Measurements from ENCODE around the gene SALL4.
"Not testable (repeated sequence)": the region's sequence is repeated elsewhere in the genome, so short reads cannot be mapped to it uniquely, and the experiment has no call there.

Gene SALL4

GRCh38 chr20:51763965-51764602 lies 38.2 kb downstream of the SALL4 start:
- DNase-seq, result no peak

GRCh38 chr20:51760905-51761546 lies 41.3 kb downstream of the SALL4 start:
- no peak for DNase-seq

- DNase-seq, result no peak
Measured at GRCh38 chr20:51759769-51760510, 42.4 kb downstream of the SALL4 start.

GRCh38 chr20:51758978-51759544 lies 43.3 kb downstream of the SALL4 start:
- no peak for DNase-seq

DNA sequence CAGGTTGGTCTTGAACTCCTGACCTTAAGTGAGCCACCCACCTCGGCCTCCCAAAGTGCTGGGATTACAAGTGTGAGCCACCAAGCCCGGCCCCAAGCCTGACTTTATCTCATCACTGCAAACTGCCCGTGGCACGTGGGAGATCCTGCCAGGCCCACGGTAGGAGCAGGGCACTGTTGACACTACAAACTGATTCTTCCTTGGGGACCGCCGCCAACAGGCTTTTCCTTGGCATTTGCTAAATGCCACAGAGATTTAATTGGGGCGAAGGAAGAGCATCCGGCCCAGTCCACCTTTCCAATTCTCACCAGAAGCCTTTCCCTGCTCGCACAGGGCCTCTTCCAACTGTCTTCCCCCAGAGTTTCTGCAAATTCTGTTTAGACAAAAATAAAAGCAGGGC lies 45.1 kb downstream of the SALL4 start:
- DNase-seq, result no peak

DNA sequence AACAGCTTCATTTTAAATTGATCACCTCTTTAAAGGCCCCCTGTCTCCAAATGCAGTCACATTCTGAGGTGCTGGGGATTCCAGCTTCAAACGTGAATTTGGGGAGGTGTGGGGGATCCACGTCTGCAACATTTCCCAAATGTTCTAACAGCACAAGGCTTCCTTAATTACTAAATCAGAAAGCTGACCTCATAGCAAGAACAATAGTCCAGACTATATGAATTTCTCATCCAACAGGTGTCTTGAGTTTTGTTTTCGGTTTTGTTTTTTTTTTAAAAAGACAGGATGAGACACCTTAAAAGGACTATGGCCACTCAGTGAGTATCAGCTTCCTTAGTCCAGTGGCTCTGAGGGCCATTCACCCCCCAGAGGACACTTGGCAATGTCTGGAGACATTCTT lies 45.7 kb downstream of the SALL4 start:
- no peak for DNase-seq

- not testable (repeated sequence) for DNase-seq
Measured at GRCh38 chr20:51753220-51753619, 49.1 kb downstream of the SALL4 start.

DNA sequence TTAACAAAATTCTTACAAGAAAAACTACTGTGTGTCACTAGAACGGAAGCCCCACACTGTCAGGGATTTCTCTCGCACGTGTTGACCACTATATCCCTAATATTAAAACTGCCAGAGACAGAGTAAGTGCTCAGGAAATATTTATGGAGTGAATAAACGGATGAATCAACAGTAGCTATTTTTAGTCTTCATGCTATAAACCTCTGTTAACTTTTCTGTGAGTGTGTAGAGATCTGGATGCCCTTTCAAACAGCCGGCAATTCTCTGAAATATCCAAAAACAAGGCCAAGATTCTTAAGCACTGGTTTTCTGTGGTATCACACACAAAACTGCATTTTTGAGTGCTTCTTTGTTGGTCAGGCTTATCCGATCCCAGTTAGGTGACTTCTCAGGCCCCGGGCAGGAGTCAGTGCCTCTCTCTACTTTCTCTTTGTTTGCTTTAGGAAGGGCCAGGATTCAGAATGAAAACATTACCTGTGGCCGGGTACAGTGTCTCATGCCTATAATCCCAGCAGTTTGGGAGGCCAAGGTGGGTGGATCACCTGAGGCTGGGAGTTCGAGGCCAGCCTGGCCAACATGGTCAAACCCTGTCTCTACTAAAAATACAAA lies 49.9 kb downstream of the SALL4 start:
- no peak for DNase-seq

GRCh38 chr20:51750770-51751388 lies 51.4 kb downstream of the SALL4 start:
- DNase-seq, result no peak

DNA sequence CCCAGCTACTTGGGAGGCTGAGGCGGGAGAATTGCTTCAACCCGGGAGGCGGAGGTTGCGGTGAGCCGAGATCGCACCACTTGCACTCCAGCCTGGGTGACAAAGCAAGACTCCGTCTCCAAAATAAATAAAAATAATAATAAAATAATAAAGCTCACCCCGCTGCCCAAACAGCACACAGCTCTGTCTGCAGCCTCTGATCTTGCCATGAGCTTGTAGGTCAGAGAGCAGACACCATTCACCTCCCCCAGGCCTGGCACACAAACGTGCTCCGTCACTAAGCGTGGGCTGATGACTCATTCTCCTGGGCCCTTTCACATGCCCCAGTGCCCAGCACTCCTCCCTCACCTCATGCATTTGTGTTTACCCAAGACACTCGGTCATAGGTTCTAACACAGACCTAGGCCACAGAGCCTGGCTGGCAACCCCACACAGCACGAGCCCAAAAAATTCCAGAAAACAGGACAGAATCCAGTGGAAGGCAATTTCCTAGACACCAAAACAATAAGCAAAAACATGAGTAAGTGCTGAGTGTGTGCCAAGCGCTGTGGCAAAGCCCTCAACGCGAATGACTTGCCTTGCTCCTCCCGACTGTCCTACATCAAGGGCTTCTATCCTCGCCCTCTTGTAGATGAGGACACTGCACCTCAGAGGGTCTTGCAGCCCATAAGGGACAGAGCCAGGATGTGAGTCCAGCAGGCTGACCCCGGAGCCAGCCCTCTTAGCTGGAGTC lies 52.1 kb downstream of the SALL4 start:
- DNase-seq, result peak; percentile 80

DNA sequence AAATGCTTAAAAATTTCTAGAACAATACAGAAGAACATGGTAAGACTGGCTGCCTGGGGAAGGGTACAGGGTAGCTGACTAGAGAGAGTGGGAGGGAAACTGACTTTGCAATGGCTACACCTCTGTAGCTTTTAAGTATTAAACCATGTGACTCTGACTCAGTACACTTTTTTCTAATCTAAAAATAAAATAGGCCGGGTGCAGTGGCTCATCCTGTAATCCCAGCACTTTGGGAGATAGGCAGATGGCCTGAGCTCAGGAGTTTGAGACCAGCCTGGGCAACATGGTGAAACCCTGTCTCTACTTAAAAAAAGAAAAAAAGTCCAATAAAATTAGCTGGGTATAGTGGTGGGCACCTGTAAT lies 52.7 kb downstream of the SALL4 start:
- no peak for DNase-seq

- DNase-seq, result no peak
Measured at GRCh38 chr20:51747182-51747911, 55.0 kb downstream of the SALL4 start.

GRCh38 chr20:51745804-51746203 lies 56.5 kb downstream of the SALL4 start:
- no peak for DNase-seq

- DNase-seq, result no peak
Measured at GRCh38 chr20:51740838-51741237, 61.5 kb downstream of the SALL4 start.

DNA sequence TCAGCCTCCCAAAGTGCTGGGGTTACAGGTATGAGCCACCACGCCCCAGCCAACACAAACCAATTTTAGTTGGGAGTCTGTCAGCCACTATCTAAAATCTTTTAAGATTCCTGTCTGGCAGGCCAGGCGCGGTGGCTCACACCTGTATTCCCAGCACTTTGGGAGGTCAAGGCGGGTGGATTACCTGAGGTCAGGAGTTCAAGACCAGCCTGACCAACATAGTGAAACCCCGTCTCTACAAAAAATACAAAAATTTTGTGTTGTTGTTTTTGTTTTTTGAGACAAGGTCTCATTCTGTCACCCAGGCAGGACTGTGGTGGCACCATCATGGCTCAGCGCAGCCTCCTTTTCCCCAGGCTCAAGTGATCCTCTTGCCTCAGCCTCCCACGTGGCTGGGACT lies 62.0 kb downstream of the SALL4 start:
- not testable (repeated sequence) for DNase-seq

DNA sequence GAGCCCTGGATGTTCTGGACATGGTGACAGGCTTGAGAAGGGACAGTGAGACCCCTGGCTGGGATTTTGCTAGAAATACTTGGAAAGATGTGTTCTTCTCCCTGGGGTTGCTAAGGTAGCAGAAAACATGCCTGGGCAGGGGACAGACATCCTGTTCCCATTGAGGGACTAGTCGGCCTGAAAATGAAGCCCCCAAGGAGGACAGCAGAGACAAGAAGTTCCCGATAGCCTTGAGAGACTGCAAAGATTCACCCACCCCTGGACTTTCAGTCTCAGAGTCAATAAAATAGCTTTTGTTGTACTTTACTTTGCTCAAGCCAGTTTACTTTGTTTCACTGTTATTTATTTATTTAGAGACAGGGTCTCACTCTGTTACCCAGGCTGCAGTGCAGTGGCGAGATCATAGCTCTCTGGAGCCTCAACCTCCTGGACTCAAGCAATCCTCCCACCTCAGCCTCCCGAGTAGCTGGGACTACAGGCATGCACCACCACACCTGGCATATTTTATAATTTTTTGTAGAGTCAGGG lies 62.5 kb downstream of the SALL4 start:
- DNase-seq, result no peak

- DNase-seq, result no peak
Measured at GRCh38 chr20:51738877-51739447, 63.4 kb downstream of the SALL4 start.

DNA sequence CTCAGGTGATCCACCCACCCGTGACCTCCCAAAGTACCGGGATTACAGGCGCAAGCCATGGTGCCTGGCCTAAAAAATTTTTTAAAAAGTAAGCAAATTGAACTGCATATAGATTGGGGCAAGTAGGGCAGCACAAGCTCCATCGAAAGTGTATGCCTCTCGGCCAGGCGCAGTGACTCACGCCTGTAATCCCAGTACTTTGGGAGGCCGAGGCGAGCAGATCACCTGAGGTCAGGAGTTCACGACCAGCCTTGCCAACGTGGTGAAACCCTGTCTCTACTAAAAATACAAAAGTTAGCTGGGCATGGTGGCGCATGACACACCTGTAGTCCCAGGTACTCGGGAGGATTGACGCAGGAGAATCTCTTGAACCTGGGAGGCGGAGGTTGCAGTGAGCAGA lies 64.1 kb downstream of the SALL4 start:
- not testable (repeated sequence) for DNase-seq

DNA sequence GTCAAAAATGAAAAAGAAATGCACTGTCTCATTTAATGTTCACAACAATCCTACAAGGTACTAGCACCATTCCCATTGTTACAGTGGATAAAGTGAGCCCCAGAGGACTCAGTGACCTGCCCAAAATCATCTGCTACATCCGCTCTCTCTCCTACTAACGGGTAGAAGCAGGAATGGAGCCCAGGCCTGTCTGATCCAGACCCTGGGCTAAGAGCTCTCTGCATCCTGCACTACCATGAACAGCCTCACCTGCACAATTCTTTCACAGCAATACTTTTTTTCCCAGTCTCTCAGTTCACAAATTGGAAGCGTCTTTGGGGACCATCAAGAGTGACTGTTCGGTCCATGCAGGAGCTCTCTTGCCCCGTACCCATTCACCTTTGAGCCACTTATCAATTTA lies 65.4 kb downstream of the SALL4 start:
- DNase-seq, result no peak

DNA sequence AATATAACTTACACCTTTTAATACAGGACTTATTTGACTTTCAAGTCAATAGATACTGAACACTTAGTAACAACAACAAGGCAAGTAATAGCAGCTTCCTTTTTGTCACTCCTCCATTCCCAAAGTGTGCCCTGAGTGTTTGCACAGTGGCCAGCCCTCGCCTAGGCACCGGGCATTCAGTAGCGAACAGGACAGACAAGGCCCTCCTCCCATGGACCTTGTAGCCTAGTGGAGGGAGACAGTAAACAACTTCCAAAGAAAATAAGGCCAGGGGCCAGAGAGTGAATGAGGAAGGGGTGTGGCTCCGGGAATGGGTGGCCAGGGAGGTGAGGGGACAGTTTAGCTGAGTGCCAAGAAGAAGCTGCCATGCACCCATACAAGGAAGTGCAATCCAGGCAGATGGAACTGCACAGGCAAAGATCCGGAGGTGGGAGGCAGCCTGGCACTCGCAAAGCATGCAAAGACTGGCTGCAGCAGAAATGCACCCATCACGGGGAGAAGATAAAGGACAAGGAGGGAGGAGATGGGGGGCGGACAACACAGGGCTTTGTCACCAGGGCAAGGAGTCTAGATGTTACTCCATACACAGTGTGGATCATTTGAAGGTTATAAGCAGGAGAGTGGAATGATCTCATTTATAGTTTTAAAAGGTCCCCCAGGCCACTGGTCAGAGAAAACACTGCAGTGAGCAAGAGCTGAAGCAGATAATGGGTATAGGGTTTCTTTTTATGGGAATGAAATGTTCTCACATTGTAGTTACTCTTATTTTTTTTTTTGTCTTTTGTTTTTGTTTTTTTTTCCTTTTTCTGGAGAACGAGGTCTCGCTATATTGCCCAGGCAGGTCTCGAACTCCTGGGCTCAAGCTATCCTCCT lies 66.4 kb downstream of the SALL4 start:
- DNase-seq, result peak; percentile 54
